Calu3 (cell line): ENCODE measurements around the gene DOCK10. TPM values are rescaled to one million over a fixed set of nuclear protein-coding genes. Genes with fewer than 3 reads are reported as not detected.

Source experiments
- BruUV-seq: library from RNA; stranded (reverse); fragments of 400-500 nt; replicated peaks from 2 replicates; lab custom pipeline; 2021; lab: Mats Ljungman, UMichigan
- CTCF ChIA-PET: fragments of 300-600 bp; sonication (Branson Sonifier 250); formaldehyde crosslinking; loops from one replicate; lab custom pipeline; 2022; ENCODE audit warnings: antibody characterized with exemption; lab: Charles Lee
- DNase-seq: peaks from one replicate; pipeline ENCODE4 v3.0.0; 2022
- H3K27ac Mint-ChIP-seq: one replicate; pipeline ENCODE4 v1.8.0; 2022; ENCODE audit warnings: mixed read lengths; ENCODE audit not compliant: unreplicated experiment
- H3K27me3 Mint-ChIP-seq: one replicate; pipeline ENCODE4 v1.8.0; 2022; ENCODE audit warnings: mixed read lengths; ENCODE audit not compliant: unreplicated experiment
- H3K36me3 Mint-ChIP-seq: one replicate; pipeline ENCODE4 v1.8.0; 2022; ENCODE audit warnings: mild to moderate bottlenecking, moderate library complexity, mixed read lengths; ENCODE audit not compliant: insufficient read depth, unreplicated experiment
- H3K4me1 Mint-ChIP-seq: one replicate; pipeline ENCODE4 v1.8.0; 2022; ENCODE audit warnings: mild to moderate bottlenecking, low read depth, mixed read lengths; ENCODE audit not compliant: unreplicated experiment
- H3K4me3 Mint-ChIP-seq: one replicate; pipeline ENCODE4 v1.8.0; 2022; ENCODE audit warnings: mild to moderate bottlenecking, low read depth, moderate library complexity, mixed read lengths; ENCODE audit not compliant: unreplicated experiment
- H3K9me3 Mint-ChIP-seq: one replicate; pipeline ENCODE4 v1.8.0; 2022; ENCODE audit warnings: low read depth, mixed read lengths; ENCODE audit not compliant: unreplicated experiment
- CTCF ChIP-seq: fragments of 200-600 bp; IDR thresholded peaks from one replicate; pipeline ENCODE4 v1.8.0; 2022; ENCODE audit warnings: antibody characterized with exemption; ENCODE audit not compliant: unreplicated experiment
- intact Hi-C: fragments of 100-400 bp; cut with micrococcal nuclease; formaldehyde crosslinking; loops from one replicate; pipeline ENCODE4 v1.10.0; 2022; ENCODE audit not compliant: unreplicated experiment
- total RNA-seq: library from RNA; stranded (reverse); gene quantifications from 2 replicates; pipeline ENCODE4 v1.2.3, GENCODE V29; 2022

DOCK10 gene
- total RNA-seq, 1 experiment from 2014 or later: 11.9 TPM

GRCh38 chr2:224982910-224983711 is 59.2 kb downstream of the DOCK10 start:
- Mint-ChIP-seq H3K4me3 (no peak overlapping the region), H3K36me3 (no peaks in the 10 kb centered on the region), H3K27me3 (no peaks in the 10 kb centered on the region), H3K9me3 (no peaks in the 10 kb centered on the region), H3K27ac (no peak overlapping the region), H3K4me1 (no peaks in the 10 kb centered on the region)
- intact Hi-C loops: no loop called here
- TF ChIP-seq CTCF: no peak
- BruUV-seq: no TSS peak
- CTCF ChIA-PET: interaction anchor here (0.6 to 0.7 kb wide), 2 partner anchors 9 to 246 kb away, joined by 3 to 4 read pairs; no protein-coding TSS in a partner anchor
- DNase-seq: no peak

DNA sequence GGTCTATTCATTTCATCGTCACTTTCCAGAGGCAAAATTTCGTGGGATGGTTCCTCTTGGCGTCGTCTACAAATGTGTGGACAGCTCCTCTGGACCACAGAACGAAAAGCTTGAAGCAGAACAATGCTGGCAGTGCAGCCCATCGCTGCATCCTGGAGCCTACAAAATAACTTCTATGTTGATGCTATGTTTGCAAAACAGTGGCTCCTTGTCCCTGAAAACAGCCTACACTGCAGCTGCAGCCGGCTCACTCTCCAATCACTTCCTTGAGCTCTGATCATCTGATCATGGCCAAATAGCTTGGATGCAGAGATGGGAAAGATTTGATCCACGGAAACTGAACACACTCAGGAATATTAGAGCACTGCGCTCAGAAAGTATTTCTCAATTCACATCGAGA is 60.0 kb downstream of the DOCK10 start:
- Mint-ChIP-seq H3K9me3 (no peaks in the 10 kb centered on the region), H3K27ac (no peak overlapping the region), H3K27me3 (no peaks in the 10 kb centered on the region), H3K36me3 (no peaks in the 10 kb centered on the region), H3K4me3 (no peak overlapping the region), H3K4me1 (no peaks in the 10 kb centered on the region)
- no peak for DNase-seq
- BruUV-seq: no TSS peak
- TF ChIP-seq CTCF: no peak
- intact Hi-C loops: no loop called here
- CTCF ChIA-PET: interaction anchor here (0.6 to 0.7 kb wide), 2 partner anchors 8 to 247 kb away, joined by 3 to 4 read pairs; no protein-coding TSS in a partner anchor

- peaks cover 17% of the 10 kb centered on the region for H3K4me1 Mint-ChIP-seq
- H3K4me3 Mint-ChIP-seq: no peak overlapping the region
- no TSS peak for BruUV-seq
- CTCF ChIA-PET: no interaction called here
- no peaks in the 10 kb centered on the region for H3K9me3 Mint-ChIP-seq
- TF ChIP-seq CTCF: no peak
- no peak overlapping the region for H3K27ac Mint-ChIP-seq
- intact Hi-C loops: no loop called here
- no peaks in the 10 kb centered on the region for H3K27me3 Mint-ChIP-seq
- H3K36me3 Mint-ChIP-seq: no peaks in the 10 kb centered on the region
- no peak for DNase-seq
Observed at GRCh38 chr2:224976629-224977525, 65.4 kb downstream of the DOCK10 start.

- Mint-ChIP-seq H3K36me3 (no peaks in the 10 kb centered on the region), H3K4me1 (peaks cover 17% of the 10 kb centered on the region), H3K9me3 (no peaks in the 10 kb centered on the region), H3K4me3 (no peak overlapping the region), H3K27me3 (no peaks in the 10 kb centered on the region), H3K27ac (no peak overlapping the region)
- no TSS peak for BruUV-seq
- no peak for DNase-seq
- no peak for TF ChIP-seq CTCF
- CTCF ChIA-PET: interaction anchor here (0.6 kb wide), 1 partner anchor 35 kb away, joined by 3 read pairs; no protein-coding TSS in a partner anchor
- intact Hi-C loops: no loop called here
Observed at GRCh38 chr2:224975761-224976160, 66.5 kb downstream of the DOCK10 start.
